Measurements from ENCODE around the gene GABRB1.
"Not testable (repeated sequence)": the region's sequence is repeated elsewhere in the genome, so short reads cannot be mapped to it uniquely, and the experiment has no call there.

GABRB1 gene

DNA sequence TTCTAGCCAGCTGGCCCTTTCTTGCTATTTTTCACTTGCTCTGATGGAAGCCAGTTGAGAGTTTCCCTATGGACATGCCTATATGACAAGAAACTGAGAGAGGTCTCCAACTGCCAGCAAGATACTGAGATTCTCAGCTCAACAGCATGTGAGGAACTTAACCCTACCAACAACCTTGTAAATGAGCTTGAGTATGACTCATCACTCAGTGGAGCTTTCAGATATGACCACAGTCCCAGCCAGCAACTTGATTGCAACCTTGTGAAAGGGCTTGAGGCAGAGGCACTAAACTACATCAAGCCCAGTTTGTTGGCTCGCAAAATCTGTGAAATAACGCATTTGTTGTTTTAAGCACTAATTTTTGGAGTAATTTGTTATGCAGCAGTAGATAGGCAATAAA lies 256.4 kb downstream of the GABRB1 start:
- DNase-seq (ENCODE audit: low read depth in 1 of 2, low spot score in 1 of 2): no peak

DNA sequence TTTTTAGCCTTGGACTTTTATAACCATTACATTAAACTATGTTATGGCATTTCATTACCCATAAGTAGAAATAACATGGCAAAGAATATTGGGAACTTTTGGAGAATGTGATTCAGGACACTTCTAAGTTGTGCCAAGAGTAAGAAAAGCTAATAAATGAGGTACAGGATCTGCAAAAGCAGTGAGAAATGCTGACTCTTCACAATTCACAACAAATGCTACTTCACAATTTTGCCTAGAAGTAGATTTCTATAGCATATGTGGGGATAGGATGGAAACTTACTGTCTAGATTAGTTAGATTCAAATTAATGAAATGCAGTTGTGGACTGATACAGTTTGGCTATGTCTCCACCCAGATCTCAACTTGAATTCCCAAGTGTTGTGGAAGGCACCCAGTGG lies 258.4 kb downstream of the GABRB1 start:
- DNase-seq (ENCODE audit: low read depth in 1 of 2, low spot score in 1 of 2): no peak

DNA sequence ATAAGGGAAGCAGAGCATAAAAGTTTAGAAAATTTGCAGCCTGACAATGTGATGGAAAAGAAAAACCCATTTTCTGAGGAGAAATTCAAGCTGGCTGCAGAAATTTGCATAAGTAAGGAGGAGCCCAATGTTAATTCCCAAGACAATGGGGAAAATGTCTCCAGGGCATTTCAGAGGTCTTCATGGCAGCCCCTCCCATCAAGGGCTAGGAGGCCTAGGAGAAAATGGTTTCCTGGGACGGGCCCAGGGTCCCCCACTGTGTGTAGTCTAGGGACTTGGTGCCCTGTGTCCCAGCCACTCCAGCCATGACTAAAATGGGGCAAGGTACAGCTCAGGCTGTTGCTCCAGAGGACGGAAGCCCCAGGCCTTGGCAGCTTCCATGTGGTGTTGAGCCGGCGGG lies 259.5 kb downstream of the GABRB1 start:
- not testable (repeated sequence) for DNase-seq (ENCODE audit: low read depth in 1 of 2, low spot score in 1 of 2)

DNA sequence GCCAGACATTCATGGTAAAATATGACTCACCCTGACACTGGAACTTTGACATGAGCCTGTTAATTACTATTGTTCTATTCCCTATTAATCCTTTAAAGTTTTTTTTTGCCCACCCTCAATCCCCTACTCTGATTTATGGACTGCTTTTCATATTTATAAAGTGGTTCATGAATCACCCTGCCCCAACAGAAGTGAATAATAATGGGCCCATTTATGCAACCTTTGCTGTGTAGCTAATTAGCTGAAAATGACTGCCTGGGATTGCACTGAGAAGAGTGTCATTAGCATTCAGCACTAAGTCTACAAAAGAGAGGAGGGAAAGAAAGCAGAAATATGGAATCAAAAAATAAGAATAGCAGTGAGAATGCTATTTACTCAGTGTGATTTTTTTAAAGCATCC lies 277.8 kb downstream of the GABRB1 start:
- DNase-seq (ENCODE audit: low read depth in 1 of 2, low spot score in 1 of 2): no peak

DNA sequence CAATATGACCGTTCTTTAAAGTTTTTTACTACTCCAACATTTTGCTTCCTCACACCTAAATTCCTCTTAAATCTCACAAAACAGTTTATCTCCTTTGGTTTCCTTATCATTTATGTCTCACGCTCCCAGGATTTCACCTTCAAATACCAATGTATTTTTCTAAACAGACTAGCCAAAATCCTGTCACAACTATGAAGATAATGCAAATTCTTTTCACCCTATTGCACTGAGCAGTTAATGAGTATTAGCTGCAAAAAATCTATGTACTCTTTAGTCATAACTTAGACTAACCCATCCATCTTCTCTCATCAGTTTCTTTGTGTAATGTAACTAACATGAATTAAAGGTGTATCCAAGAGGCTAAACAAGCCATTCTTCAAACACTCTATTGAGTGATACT lies 280.8 kb downstream of the GABRB1 start:
- DNase-seq (ENCODE audit: low read depth in 1 of 2, low spot score in 1 of 2): no peak

DNA sequence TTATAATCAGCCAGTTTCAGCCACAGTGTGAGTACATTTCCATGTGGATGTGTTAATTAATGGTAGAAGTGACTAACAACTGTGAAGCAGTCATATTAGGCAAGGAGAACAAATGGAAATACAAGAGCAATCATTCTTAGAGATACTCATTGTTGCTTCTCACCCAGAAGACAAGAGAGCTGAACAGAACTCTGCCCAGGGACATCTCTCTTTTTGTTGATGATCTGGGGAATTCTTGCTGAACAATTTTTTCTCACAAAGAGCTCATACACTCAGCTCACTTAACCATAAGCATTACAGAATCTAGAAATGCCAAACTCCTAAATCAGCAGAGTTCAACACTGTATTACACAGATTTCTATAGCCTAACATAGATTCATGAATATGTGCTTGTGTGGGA lies 282.0 kb downstream of the GABRB1 start:
- DNase-seq (ENCODE audit: low read depth in 1 of 2, low spot score in 1 of 2): no peak

DNA sequence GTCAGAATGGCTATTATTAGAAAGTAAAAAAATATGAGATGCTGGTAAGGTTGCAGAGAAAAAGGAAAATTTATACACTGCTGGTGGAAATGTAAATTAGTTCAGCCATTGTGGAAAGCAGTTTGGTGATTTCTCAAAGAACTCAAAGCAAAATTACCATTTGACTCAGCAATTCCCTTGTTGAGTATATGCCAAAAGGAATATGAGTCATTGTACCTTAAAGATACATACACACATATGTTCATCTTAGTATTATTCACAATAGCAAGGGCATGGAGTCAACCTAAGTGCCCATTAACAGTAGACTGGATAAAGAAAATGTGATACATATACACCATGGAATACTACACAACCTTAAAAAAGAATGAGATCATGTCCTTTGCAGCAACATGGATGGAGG lies 284.0 kb downstream of the GABRB1 start:
- no peak for DNase-seq (ENCODE audit: low read depth in 1 of 2, low spot score in 1 of 2)

DNA sequence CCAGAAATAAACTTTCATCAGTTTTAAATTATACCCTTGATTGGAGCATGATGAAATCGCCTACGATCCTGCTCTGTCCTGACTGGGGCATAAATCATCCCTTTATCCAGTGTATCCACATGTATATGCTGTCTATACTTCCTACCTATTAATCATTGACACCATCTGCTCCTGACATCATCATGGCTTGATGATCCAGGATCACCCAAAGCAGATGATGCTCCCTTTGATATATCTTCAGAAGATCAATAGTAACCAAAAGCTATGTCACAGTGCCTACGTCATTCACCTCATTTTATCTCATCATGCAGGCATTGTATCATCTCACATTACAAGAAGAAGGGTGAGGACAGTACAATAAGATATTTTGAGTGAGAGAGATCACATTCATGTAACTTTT lies 294.7 kb downstream of the GABRB1 start:
- no peak for DNase-seq (ENCODE audit: low read depth in 1 of 2, low spot score in 1 of 2)

DNA sequence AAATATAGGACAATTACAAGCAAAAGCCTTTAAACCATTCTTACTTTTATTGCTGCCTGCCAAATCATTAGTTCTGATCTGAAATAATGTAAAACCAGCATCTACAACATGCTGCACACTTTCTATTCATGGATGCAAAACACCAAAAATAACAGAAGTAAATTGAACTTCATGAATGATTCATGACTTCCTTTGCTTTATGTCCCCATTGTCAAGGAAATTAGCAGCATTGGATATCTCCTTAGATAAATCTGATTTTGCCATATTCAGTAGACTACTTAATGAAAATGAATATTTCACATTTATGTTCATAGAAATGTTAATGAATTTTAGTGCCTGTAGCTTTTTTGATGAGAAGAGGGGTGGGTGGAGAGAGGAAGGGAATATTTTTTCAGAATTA lies 299.5 kb downstream of the GABRB1 start:
- no peak for DNase-seq (ENCODE audit: low read depth in 1 of 2, low spot score in 1 of 2)

DNA sequence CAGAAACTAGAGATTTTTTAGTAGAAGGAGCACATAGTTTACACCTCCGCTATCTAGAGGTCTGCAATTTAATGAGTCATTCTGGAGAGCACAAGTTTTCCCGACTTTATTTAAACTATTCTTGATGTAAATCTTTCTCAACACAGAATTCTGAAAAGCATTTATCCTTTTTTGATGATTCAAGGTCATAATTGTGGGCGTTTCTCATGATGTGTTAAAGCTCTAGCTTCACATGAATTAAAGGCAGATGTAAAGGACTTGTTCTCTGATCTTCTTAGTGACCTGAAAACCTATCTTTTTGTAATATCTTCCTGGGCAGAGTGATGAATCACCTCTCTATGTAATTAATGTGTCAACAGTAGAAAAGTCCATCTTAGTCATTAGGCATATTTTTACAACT lies 303.3 kb downstream of the GABRB1 start:
- DNase-seq (ENCODE audit: low read depth in 1 of 2, low spot score in 1 of 2): no peak

DNA sequence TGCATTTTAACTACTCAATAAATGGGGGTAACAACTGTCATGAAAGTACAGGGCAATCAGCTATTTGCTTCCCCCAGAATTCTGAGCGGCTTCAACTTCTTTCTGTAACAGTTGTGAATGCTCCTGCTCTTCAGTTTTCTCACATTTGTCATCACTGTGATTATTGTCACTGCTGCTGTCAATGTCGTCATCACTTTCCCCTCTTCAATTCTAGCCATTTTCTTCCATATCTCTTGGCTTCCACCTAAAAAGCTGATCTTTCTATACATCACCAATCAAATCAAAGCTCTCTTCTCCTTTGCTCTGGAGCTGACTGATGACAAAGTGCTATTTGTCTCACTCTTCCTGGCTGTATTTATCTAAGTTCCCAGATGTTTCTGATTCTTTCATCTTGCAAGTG lies 306.5 kb downstream of the GABRB1 start:
- DNase-seq (ENCODE audit: low read depth in 1 of 2, low spot score in 1 of 2): no peak

DNA sequence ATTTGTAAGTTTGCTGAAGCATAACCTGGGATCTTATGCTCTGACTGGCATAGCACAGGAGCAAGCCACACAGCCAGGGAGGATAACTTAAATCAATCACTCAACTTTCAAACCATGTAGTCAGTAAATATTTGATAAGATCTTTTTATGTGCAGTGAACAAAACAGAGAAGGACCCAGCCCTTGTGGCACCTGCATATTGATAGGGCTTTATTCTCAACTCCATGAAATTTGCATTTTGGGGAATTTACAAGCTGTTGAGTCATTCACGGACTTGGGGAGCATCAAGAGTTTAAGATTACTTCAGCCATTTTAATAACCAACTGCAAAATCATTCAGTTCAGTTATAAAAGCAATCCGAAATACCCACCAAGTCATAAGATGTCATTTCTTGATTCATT lies 309.5 kb downstream of the GABRB1 start:
- no peak for DNase-seq (ENCODE audit: low read depth in 1 of 2, low spot score in 1 of 2)

DNA sequence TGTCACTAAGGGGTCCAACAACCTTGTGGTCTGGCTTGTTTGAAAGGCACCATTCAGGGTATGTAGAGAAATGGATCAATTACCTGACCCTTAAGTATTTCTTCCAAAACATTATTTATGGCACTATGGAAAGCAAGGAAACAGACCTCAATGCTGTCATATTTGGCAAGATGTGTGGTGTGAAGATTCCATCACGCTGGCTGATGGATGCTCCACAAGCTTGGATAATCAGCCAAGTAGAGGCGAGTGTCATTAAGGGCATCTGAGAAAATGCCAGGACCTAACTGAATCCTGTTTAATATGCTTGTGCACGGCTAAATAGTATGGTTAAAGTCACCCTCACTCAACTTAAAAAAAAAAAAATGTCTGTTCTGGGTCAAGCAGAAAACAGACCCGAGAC lies 311.4 kb downstream of the GABRB1 start:
- DNase-seq (ENCODE audit: low read depth in 1 of 2, low spot score in 1 of 2): no peak

DNA sequence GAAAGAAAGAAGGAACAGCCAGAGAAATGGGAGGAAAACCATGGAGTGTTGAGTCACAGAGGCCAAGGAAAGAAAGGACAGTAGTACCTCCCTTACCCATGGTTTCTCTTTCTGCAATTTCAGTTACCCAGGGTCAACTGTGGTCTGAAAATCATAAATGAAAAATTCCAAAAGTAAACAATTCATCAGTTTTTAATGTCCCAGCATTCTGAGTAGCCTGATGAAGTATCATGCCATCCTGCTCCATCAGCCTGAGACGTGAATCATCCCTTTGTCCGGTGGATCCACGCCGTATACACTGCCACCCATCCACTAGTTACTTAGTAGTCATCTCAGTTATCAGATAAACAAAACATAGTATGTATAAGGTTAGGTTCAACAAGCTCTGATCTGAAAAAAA lies 318.0 kb downstream of the GABRB1 start:
- DNase-seq (ENCODE audit: low read depth in 1 of 2, low spot score in 1 of 2): no peak

DNA sequence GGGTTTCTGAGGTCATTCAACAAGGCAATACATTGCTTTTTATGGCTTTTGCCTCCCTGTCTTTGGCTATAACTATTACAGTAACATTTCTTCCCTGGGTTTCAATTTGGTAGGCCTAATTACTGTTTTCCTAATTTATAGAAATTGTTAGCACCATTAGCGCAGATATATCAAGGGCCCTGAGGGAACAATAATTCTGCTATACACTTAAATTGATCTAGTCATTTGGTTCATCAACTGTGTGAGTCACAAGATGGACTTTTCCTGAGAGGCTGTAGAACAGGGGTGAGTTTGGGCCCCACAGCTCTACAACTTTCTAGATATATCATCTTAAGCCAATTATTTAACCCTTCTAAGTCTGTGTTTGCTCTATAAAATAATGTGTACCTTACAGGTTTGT lies 324.2 kb downstream of the GABRB1 start:
- DNase-seq (ENCODE audit: low read depth in 1 of 2, low spot score in 1 of 2): no peak

DNA sequence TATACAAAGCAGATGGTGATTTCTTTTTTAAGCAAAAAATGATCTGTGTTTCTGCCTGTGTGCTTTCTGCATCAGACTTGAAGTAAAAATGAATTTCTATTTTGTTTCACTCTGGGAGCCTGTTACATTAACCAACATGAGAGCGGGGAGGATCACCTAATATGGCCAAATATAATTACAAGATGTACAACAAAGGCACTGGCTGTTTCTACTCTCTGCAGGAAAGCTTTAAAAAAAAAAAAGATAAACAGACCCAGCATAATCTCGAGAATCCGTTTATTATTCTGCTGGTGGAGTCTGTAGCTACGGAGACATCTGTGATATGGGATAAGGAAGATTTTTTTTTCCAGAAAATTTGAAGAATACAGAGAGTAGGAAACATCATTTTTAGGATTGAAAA lies 328.5 kb downstream of the GABRB1 start:
- no peak for DNase-seq (ENCODE audit: low read depth in 1 of 2, low spot score in 1 of 2)

DNA sequence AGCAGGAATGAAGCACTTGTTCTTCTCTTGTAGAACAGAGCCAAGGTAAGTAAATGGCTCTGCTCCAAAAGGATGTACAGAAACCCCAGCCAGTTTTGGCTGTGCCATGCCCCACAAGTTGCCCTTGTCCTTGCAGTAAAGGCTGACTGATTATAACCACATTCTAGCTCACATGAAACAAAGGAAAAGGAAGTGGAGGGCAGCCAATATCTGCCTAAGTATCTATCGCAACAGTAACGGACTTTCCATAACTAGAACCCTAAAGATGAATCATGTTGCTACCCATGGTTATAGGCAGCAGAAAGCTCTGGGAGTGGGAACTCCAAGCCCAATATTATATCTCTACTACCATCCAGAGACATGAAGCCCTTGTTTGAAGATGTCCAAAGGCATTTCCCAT lies 336.4 kb downstream of the GABRB1 start:
- DNase-seq (ENCODE audit: low read depth in 1 of 2, low spot score in 1 of 2): no peak

DNA sequence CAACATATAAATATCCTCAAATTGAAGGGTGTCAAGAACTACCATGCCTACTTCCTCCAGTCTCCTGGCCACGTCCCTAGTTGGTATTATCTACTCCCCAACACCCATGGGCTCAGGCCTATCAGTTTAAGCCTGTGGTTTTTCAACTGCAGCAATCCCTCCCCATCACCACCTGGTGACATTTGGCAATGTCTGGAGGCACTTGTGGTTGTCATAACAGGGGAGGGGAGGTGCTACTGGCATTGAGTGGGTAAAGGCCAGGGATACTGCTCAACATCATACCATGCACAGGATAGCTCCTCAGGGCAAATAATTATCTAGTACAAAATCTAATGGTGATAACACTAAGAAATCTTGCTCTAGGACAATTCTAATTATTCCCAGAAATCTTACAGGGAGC lies 336.8 kb downstream of the GABRB1 start:
- DNase-seq (ENCODE audit: low read depth in 1 of 2, low spot score in 1 of 2): no peak

DNA sequence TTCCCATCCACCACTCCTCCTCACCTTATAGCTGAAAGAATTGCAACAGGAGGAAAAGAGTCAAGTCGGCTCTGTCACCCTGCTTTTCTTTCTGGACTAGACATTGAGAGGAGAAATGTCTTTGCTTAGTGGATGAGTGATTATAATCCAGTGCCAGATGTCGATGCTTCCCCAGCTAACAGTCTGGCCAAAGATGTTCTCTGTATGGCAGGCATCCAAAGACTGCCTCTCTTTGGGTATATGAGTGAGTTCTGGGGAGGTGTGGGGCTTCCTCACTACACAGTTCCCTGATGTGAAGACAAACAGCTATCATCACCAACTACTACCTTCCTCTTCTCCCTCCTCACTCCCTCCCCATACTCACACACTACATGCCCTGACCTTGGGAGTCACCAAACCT lies 341.2 kb downstream of the GABRB1 start:
- no peak for DNase-seq (ENCODE audit: low read depth in 1 of 2, low spot score in 1 of 2)

DNA sequence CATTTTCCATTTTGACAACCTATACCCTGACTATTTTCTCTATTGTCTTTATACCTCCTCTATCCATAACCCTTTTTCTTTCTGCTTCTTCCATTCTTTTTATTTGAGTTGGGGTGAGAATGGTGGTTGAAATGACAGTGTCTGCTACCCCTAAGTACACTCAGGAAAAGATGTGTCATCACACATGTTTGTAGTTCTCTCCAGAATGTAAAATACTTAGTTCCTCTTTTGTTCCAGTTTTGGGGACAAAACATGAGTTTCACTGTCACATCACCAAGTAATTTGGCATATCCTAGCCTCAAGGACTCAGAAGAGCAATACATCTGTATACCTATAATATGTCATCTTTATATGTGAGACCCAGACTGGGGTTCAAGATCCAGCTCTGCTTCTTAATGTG lies 341.8 kb downstream of the GABRB1 start:
- DNase-seq (ENCODE audit: low read depth in 1 of 2, low spot score in 1 of 2): no peak

DNA sequence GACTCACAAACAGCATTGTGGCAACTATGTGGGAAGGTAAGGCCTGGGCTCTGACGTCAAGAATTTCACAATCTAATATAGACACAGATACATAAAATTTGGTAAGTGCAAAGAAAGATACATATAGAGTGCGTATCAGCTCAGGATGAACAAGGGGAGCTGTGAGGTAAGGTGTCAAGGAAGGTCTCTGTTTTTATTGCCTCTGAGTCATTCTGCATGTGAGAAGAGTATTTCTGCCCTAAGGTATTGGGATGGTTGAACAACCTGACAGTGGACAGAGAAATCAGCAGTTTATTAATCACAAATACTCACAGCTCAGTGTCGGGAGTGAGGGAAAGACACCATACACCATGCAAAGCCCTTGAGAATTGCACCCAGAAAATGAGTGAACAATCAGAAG lies 342.3 kb downstream of the GABRB1 start:
- DNase-seq (ENCODE audit: low read depth in 1 of 2, low spot score in 1 of 2): no peak

DNA sequence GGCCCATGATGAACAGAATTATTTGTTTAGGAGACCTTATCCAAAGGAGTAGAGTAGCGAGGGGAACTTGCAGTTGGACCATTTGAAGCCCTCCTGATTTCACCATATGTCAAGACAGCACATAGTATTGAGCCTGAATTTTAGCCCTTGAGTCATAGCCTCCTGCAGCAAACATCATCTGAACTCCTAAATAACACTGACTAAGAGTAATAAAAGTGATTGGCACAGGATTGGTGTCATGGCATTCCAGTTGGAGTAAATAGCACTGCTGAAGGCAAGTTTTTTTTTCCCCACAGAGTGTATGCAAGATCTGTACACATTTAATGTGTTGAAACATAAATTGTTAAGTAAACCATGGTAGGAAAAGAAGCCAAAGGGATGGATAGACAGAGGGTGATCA lies 343.1 kb downstream of the GABRB1 start:
- DNase-seq (ENCODE audit: low read depth in 1 of 2, low spot score in 1 of 2): no peak

DNA sequence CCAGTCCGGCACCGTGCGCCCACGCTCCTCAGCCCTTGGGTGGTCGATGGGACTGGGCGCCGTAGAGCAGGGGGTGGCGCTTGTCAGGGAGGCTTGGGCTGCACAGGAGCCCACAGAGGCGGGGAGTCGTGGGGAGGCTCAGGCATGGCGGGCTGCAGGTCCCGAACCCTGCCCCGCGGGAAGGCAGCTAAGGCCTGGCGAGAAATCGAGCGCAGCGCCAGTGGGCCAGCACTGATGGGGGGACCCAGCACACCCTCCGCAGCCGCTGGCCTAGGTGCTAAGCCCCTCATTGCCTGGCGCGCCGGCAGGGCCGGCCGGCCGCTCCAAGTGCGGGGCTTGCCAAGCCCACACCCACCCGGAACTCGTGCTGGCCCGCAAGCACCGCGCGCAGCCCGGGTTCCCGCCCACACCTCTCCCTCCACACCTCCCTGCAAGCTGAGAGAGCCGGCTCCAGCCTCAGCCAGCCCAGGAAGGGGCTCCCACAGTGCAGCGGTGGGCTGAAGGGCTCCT lies 346.7 kb downstream of the GABRB1 start:
- not testable (repeated sequence) for DNase-seq (ENCODE audit: low read depth in 1 of 2, low spot score in 1 of 2)

DNA sequence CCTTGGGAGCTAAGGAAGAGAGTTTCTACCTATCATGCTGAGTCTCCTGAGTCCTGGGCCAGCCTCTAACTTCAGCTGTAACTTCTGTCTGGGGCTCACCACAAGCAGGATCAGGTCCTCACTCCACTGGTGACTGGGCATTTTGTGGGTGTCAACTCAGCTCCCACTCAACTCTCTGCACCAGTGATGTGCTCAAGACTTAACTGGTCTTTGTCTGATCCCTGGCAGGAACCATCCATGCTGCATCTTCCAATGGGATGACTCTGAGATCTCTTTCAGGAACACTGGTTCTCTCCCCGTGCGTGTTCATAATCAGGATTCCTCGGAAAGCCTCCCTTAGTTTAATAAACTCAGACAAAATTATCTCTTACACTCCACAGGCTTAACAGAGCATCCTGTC lies 349.8 kb downstream of the GABRB1 start:
- DNase-seq (ENCODE audit: low read depth in 1 of 2, low spot score in 1 of 2): no peak

Data from stimulated activated CD4-positive, alpha-beta T cell treated with anti-CD3 and anti-CD28 coated beads, Interleukin-15, amount 100 ng/mL, for 1 hour (primary cell).